ENCODE measurements around the gene VAV2. TPM values are rescaled to one million over a fixed set of nuclear protein-coding genes. Genes with fewer than 3 reads are reported as not detected.

Gene VAV2
- polyA plus RNA-seq, 12 donors, result 12.0 to 16.6 (median 15.0) TPM; not detected in 1

GRCh38 chr9:133731876-133732638 lies 260.1 kb downstream of the VAV2 start:
- DNase-seq, result no peak

- DNase-seq, result no peak
Measured at GRCh38 chr9:133730994-133731715, 261.0 kb downstream of the VAV2 start.

- DNase-seq, result no peak
Measured at GRCh38 chr9:133729617-133730281, 262.4 kb downstream of the VAV2 start.

- DNase-seq, result no peak
Measured at GRCh38 chr9:133728856-133729616, 263.1 kb downstream of the VAV2 start.

- DNase-seq, result no peak
Measured at GRCh38 chr9:133727876-133728441, 264.2 kb downstream of the VAV2 start.

- DNase-seq, result no peak
Measured at GRCh38 chr9:133727277-133727875, 264.7 kb downstream of the VAV2 start.

- DNase-seq, result no peak
Measured at GRCh38 chr9:133726401-133727276, 265.5 kb downstream of the VAV2 start.

GRCh38 chr9:133725886-133726285 lies 266.2 kb downstream of the VAV2 start:
- no peak for DNase-seq

GRCh38 chr9:133718563-133719315 lies 273.4 kb downstream of the VAV2 start:
- DNase-seq, result no peak

- no peak for DNase-seq
Measured at GRCh38 chr9:133717113-133718031, 274.8 kb downstream of the VAV2 start.

- DNase-seq, result no peak
Measured at GRCh38 chr9:133716564-133717112, 275.5 kb downstream of the VAV2 start.

- no peak for DNase-seq
Measured at GRCh38 chr9:133715866-133716563, 276.1 kb downstream of the VAV2 start.

GRCh38 chr9:133715295-133715865 lies 276.7 kb downstream of the VAV2 start:
- DNase-seq, result no peak

- DNase-seq, result no peak
Measured at GRCh38 chr9:133714606-133715294, 277.4 kb downstream of the VAV2 start.

- no peak for DNase-seq
Measured at GRCh38 chr9:133713960-133714495, 278.1 kb downstream of the VAV2 start.
